ENCODE measurements around the gene RNF168. TPM values are rescaled to one million over a fixed set of nuclear protein-coding genes. Genes with fewer than 3 reads are reported as not detected.
"Not testable (repeated sequence)": the region's sequence is repeated elsewhere in the genome, so short reads cannot be mapped to it uniquely, and the experiment has no call there.

The RNF168 gene
- polyA plus RNA-seq, 3 donors: 4.4 to 6.9 (median 6.7) TPM

DNA sequence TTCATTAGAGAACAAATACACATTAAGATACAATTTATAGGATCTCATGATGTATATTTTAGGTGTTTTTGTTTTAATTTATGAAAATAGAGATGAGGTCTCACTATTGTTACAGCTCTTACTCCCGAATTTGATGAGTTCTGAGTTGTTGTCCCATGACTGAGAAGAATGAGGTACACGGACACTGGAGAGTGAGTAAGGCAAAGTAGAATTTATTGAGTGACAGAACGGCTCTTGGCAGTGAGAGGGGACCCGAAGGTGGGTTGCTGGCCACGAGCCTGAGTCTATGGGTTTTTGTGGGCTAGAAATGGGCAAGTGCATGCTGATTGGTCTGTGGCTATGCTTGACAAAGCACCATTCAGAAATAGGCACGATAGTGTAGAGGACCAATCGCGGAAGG, 3.1 kb upstream of the RNF168 start:
- Histone ChIP-seq H3K36me3 (replicated peaks in 1 of 2; ENCODE audit: control insufficient read depth in 1 of 2, insufficient read depth in 2 of 2, low read length in 2 of 2) (no peaks in the 10 kb centered on the region), H3K9me3 (replicated peaks in 1 of 2; ENCODE audit: control insufficient read depth in 1 of 2, insufficient read depth in 1 of 2, low read length in 2 of 2) (peaks cover 6 to 11% of the 10 kb centered on the region in 2 donors), H3K79me2 (ENCODE audit: insufficient read depth, low read length) (peaks cover 19% of the 10 kb centered on the region), H3K27me3 (ENCODE audit: control insufficient read depth in 2 of 2, insufficient read depth in 2 of 2, low read length in 2 of 2) (no peaks in the 10 kb centered on the region), H3K4me2 (replicated peaks; ENCODE audit: extremely low read depth, low read length, poor library complexity, severe bottlenecking) (no peak overlapping the region), H4K20me1 (ENCODE audit: insufficient read depth, low read length) (peaks cover 12% of the 10 kb centered on the region), H2AFZ (ENCODE audit: insufficient read depth, low read depth, low read length, poor library complexity, severe bottlenecking) (no peak overlapping the region), H3K27ac (ENCODE audit: low read depth in 1 of 2, low read length in 2 of 2) (no peak overlapping the region), H3K4me3 (replicated peaks in 1 of 3; ENCODE audit: low read depth in 2 of 3, low read length in 3 of 3) (no peak overlapping the region), H3K4me1 (ENCODE audit: control insufficient read depth in 1 of 2, insufficient read depth in 2 of 2, low read length in 2 of 2) (peaks cover 8 to 10% of the 10 kb centered on the region in 2 donors), H3K9ac (ENCODE audit: insufficient read depth, low read length, poor library complexity, severe bottlenecking) (no peak overlapping the region)
- 95% methylated on average over 8 of the region's 8 CpGs for WGBS (ENCODE audit: insufficient coverage)
- H3K4me3 Mint-ChIP-seq: no peak overlapping the region
- intact Hi-C loops (cut with micrococcal nuclease): no loop called here
- TF ChIP-seq, protein P1, sequence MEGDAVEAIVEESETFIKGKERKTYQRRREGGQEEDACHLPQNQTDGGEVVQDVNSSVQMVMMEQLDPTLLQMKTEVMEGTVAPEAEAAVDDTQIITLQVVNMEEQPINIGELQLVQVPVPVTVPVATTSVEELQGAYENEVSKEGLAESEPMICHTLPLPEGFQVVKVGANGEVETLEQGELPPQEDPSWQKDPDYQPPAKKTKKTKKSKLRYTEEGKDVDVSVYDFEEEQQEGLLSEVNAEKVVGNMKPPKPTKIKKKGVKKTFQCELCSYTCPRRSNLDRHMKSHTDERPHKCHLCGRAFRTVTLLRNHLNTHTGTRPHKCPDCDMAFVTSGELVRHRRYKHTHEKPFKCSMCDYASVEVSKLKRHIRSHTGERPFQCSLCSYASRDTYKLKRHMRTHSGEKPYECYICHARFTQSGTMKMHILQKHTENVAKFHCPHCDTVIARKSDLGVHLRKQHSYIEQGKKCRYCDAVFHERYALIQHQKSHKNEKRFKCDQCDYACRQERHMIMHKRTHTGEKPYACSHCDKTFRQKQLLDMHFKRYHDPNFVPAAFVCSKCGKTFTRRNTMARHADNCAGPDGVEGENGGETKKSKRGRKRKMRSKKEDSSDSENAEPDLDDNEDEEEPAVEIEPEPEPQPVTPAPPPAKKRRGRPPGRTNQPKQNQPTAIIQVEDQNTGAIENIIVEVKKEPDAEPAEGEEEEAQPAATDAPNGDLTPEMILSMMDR (IDR thresholded peaks at IDR 0.05): no peak
- peaks cover 1 to 2% (median 2%) of the 10 kb centered on the region in 3 donors for H3K27me3 Mint-ChIP-seq (ENCODE audit: low read depth in 3 of 3)
- no peak for DNase-seq
- no peaks in the 10 kb centered on the region for H3K36me3 Mint-ChIP-seq
- H3K4me1 Mint-ChIP-seq: peaks cover 7% of the 10 kb centered on the region
- peaks cover 7 to 23% (median 10%) of the 10 kb centered on the region in 7 donors for H3K9me3 Mint-ChIP-seq
- no peak overlapping the region for H3K27ac Mint-ChIP-seq

DNA sequence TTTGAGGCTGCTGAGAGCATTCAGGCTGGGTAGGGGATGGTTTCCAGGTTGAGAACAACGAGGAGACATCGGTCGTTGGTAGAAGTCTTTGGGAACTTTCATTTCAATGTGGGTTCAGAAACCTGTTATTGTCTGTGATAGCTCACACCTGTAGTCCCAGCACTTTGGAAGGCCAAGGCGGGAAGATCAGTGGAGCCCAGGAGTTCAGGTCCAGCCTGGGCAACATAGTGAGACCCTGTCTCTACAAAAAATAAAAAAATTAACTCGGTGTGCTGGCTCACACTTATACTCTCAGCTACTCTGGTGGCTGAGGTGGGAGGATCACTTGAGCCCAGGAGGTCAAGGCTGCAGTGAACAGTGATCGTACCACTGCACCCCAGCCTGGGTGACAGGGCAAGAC, 988 bp upstream of the RNF168 start:
- Mint-ChIP-seq H3K36me3 (peaks cover 3 to 4% of the 10 kb centered on the region in 2 donors), H3K27me3 (ENCODE audit: low read depth in 3 of 3) (peaks cover 0 to 2% (median 1%) of the 10 kb centered on the region in 3 donors), H3K4me1 (peaks cover 29% of the 10 kb centered on the region), H3K27ac (peak overlapping the region in 5 of 7 donors; percentile 18 to 98 (median 96)), H3K4me3 (peak overlapping the region in 1 of 2 donors; percentile 99), H3K9me3 (peaks cover 4 to 18% (median 9%) of the 10 kb centered on the region in 7 donors)
- Histone ChIP-seq H3K27ac (ENCODE audit: low read depth in 1 of 2, low read length in 2 of 2) (peak overlapping the region; percentile 89 to 99), H3K36me3 (replicated peaks in 1 of 2; ENCODE audit: control insufficient read depth in 1 of 2, insufficient read depth in 2 of 2, low read length in 2 of 2) (no peaks in the 10 kb centered on the region), H3K4me1 (ENCODE audit: control insufficient read depth in 1 of 2, insufficient read depth in 2 of 2, low read length in 2 of 2) (peaks cover 23 to 31% of the 10 kb centered on the region in 2 donors), H3K9ac (ENCODE audit: insufficient read depth, low read length, poor library complexity, severe bottlenecking) (no peak overlapping the region), H3K9me3 (replicated peaks in 1 of 2; ENCODE audit: control insufficient read depth in 1 of 2, insufficient read depth in 1 of 2, low read length in 2 of 2) (peaks cover 6 to 11% of the 10 kb centered on the region in 2 donors), H3K4me2 (replicated peaks; ENCODE audit: extremely low read depth, low read length, poor library complexity, severe bottlenecking) (no peak overlapping the region), H4K20me1 (ENCODE audit: insufficient read depth, low read length) (peaks cover 34% of the 10 kb centered on the region), H3K4me3 (replicated peaks in 1 of 3; ENCODE audit: low read depth in 2 of 3, low read length in 3 of 3) (peak overlapping the region in 1 of 3 experiments; percentile 95), H2AFZ (ENCODE audit: insufficient read depth, low read depth, low read length, poor library complexity, severe bottlenecking) (peak overlapping the region; percentile 60), H3K79me2 (ENCODE audit: insufficient read depth, low read length) (peaks cover 40% of the 10 kb centered on the region), H3K27me3 (ENCODE audit: control insufficient read depth in 2 of 2, insufficient read depth in 2 of 2, low read length in 2 of 2) (no peaks in the 10 kb centered on the region)
- DNase-seq: no peak
- TF ChIP-seq, protein P1 (IDR thresholded peaks at IDR 0.05): no peak
- 98% methylated on average over 4 of the region's 6 CpGs for WGBS (ENCODE audit: insufficient coverage)
- intact Hi-C loops (cut with micrococcal nuclease): loop anchor here in 1 of 2 donors (5.0 kb wide), 1 partner anchor 72 kb away; the partner anchor contains the start of gene UBXN7

DNA sequence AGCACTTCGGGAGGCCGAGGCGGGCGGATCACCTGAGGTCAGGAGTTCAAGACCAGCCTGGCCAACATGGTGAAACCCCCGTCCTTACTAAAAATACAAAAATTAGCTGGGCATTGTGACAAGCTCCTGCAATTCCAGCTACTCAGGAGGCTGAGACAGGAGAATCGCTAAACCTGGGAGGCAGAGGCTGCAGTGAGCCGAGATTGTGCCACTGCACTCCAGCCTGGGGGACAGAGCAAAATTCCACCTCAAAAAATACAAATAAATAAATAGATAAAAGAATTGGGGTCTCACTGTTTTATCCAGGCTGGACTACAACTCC, 470 bp upstream of the RNF168 start:
- peak overlapping the region; percentile 60 for H2AFZ ChIP-seq (ENCODE audit: insufficient read depth, low read depth, low read length, poor library complexity, severe bottlenecking)
- H4K20me1 ChIP-seq (ENCODE audit: insufficient read depth, low read length): peaks cover 39% of the 10 kb centered on the region
- H3K79me2 ChIP-seq (ENCODE audit: insufficient read depth, low read length): peaks cover 45% of the 10 kb centered on the region
- peak overlapping the region; percentile 89 to 99 for H3K27ac ChIP-seq (ENCODE audit: low read depth in 1 of 2, low read length in 2 of 2)
- 30% methylated on average over 2 of the region's 7 CpGs for WGBS (ENCODE audit: insufficient coverage)
- peak overlapping the region; percentile 99 for H3K4me3 Mint-ChIP-seq
- H3K4me2 ChIP-seq (replicated peaks; ENCODE audit: extremely low read depth, low read length, poor library complexity, severe bottlenecking): peak overlapping the region; percentile 82
- H3K4me3 ChIP-seq (replicated peaks in 1 of 3; ENCODE audit: low read depth in 2 of 3, low read length in 3 of 3): peak overlapping the region; percentile 74 to 95 (median 84)
- H3K27ac Mint-ChIP-seq: peak overlapping the region; percentile 96 to 99 (median 97)
- DNase-seq; H3K27me3 Mint-ChIP-seq (ENCODE audit: low read depth in 3 of 3); H3K27me3 ChIP-seq (ENCODE audit: control insufficient read depth in 2 of 2, insufficient read depth in 2 of 2, low read length in 2 of 2); H3K36me3 Mint-ChIP-seq; H3K36me3 ChIP-seq (replicated peaks in 1 of 2; ENCODE audit: control insufficient read depth in 1 of 2, insufficient read depth in 2 of 2, low read length in 2 of 2): not testable (repeated sequence)
- H3K4me1 Mint-ChIP-seq: peaks cover 34% of the 10 kb centered on the region
- intact Hi-C loops (cut with micrococcal nuclease): loop anchor here in 1 of 2 donors (5.0 kb wide), 1 partner anchor 72 kb away; the partner anchor contains the start of gene UBXN7
- peaks cover 6 to 11% of the 10 kb centered on the region in 2 donors for H3K9me3 ChIP-seq (replicated peaks in 1 of 2; ENCODE audit: control insufficient read depth in 1 of 2, insufficient read depth in 1 of 2, low read length in 2 of 2)
- peaks cover 4 to 18% (median 9%) of the 10 kb centered on the region in 7 donors for H3K9me3 Mint-ChIP-seq
- peaks cover 23 to 32% of the 10 kb centered on the region in 2 donors for H3K4me1 ChIP-seq (ENCODE audit: control insufficient read depth in 1 of 2, insufficient read depth in 2 of 2, low read length in 2 of 2)
- peak overlapping the region; percentile 95 for H3K9ac ChIP-seq (ENCODE audit: insufficient read depth, low read length, poor library complexity, severe bottlenecking)

Data from CD14-positive monocyte (primary cell).